WTC11 (cell line): ENCODE data around the gene IL12RB1. TPM values are rescaled to one million over a fixed set of nuclear protein-coding genes. Genes with fewer than 3 reads are reported as not detected.

Experiments used
- ATAC-seq: fragments of 200-7000 bp; cut with Tn5 transposase; 2 replicates; pipeline ENCODE4 v1.10.0; 2021; ENCODE audit warnings: mild to moderate bottlenecking, moderate library complexity
- CTCF ChIA-PET: fragments of 300-600 bp; sonication (Branson Sonifier 250); formaldehyde crosslinking; loops from one replicate; lab custom pipeline; 2021; ENCODE audit warnings: antibody characterized with exemption; lab: Charles Lee
- POLR2A ChIA-PET: fragments of 350-600 bp; sonication (Branson Sonifier 250); formaldehyde crosslinking; loops from one replicate; lab custom pipeline; 2021; ENCODE audit warnings: antibody characterized with exemption; lab: Charles Lee
- DNase-seq: peaks from one replicate; pipeline ENCODE4 v3.0.0; 2021; ENCODE audit warnings: low spot score
- H3K27ac Mint-ChIP-seq: 2 replicates; pipeline ENCODE4 v1.8.0; 2021; ENCODE audit warnings: mixed read lengths
- H3K27me3 Mint-ChIP-seq: 2 replicates; pipeline ENCODE4 v1.8.0; 2021; ENCODE audit warnings: low read depth, mild to moderate bottlenecking, moderate library complexity, mixed read lengths
- H3K36me3 Mint-ChIP-seq: 2 replicates; pipeline ENCODE4 v1.8.0; 2021; ENCODE audit warnings: mixed read lengths
- H3K4me1 Mint-ChIP-seq: 2 replicates; pipeline ENCODE4 v1.8.0; 2022; ENCODE audit warnings: mixed read lengths
- H3K4me3 Mint-ChIP-seq: 2 replicates; pipeline ENCODE4 v1.8.0; 2021; ENCODE audit warnings: mild to moderate bottlenecking, moderate library complexity, mixed read lengths
- H3K9me3 Mint-ChIP-seq: 2 replicates; pipeline ENCODE4 v1.8.0; 2021; ENCODE audit warnings: mixed read lengths
- CREB1 ChIP-seq: sonication (generic); formaldehyde crosslinking; IDR thresholded peaks from 2 replicates; pipeline ENCODE4 v1.8.0; 2023; ENCODE audit warnings: mild to moderate bottlenecking, missing genetic modification reagents
- ERG ChIP-seq: fragments of 250-450 bp; sonication (Bioruptor Pico); IDR thresholded peaks from 2 replicates; pipeline ENCODE4 v1.8.0; 2021; ENCODE audit warnings: mild to moderate bottlenecking
- FOXK1 ChIP-seq: sonication (generic); formaldehyde crosslinking; IDR thresholded peaks from 2 replicates; pipeline ENCODE4 v1.8.0; 2022; ENCODE audit warnings: mild to moderate bottlenecking, moderate library complexity, missing genetic modification reagents
- HMGA2 ChIP-seq: fragments of 250-450 bp; sonication (Bioruptor Pico); IDR thresholded peaks from 2 replicates; pipeline ENCODE4 v1.4.0; 2021; ENCODE audit warnings: mild to moderate bottlenecking, moderate library complexity
- IRF2 ChIP-seq: sonication (generic); formaldehyde crosslinking; IDR thresholded peaks from 2 replicates; pipeline ENCODE4 v1.8.0; 2022; ENCODE audit warnings: low read depth, missing genetic modification reagents, borderline replicate concordance
- JUN ChIP-seq: sonication (generic); formaldehyde crosslinking; IDR thresholded peaks from 2 replicates; pipeline ENCODE4 v1.8.0; 2023; ENCODE audit warnings: mild to moderate bottlenecking, missing genetic modification reagents
- KAT7 ChIP-seq: sonication (generic); formaldehyde crosslinking; IDR thresholded peaks from 2 replicates; pipeline ENCODE4 v1.8.1; 2023; ENCODE audit warnings: missing genetic modification reagents, mild to moderate bottlenecking, borderline replicate concordance
- NR1H2 ChIP-seq: sonication (generic); formaldehyde crosslinking; IDR thresholded peaks from 2 replicates; pipeline ENCODE4 v1.9.0; 2021; ENCODE audit warnings: mild to moderate bottlenecking, moderate library complexity, missing genetic modification reagents
- SMAD4 ChIP-seq: sonication (generic); formaldehyde crosslinking; IDR thresholded peaks from 2 replicates; pipeline ENCODE4 v1.8.0; 2022; ENCODE audit warnings: mild to moderate bottlenecking, missing genetic modification reagents
- ZBTB21 ChIP-seq: sonication (generic); formaldehyde crosslinking; IDR thresholded peaks from 2 replicates; pipeline ENCODE4 v1.8.1; 2023; ENCODE audit warnings: mild to moderate bottlenecking, missing genetic modification reagents, borderline replicate concordance
- ZBTB43 ChIP-seq: sonication (generic); formaldehyde crosslinking; IDR thresholded peaks from 2 replicates; pipeline ENCODE4 v1.8.1; 2023; ENCODE audit warnings: mild to moderate bottlenecking, missing genetic modification reagents
- total RNA-seq: library from RNA; stranded (reverse); gene quantifications from 3 replicates; pipeline ENCODE4 v1.2.3, GENCODE V29; 2021
- TF ChIP-seq, protein P1 (sequence below): sonication (generic); formaldehyde crosslinking; IDR thresholded peaks from 2 replicates; pipeline ENCODE4 v1.8.1; 2022; ENCODE audit warnings: low read depth, missing genetic modification reagents, borderline replicate concordance
- TF ChIP-seq, protein P2 (sequence below): sonication (generic); formaldehyde crosslinking; conservative IDR thresholded peaks from 2 replicates; pipeline ENCODE4 v1.8.1; 2022; ENCODE audit warnings: mild to moderate bottlenecking, missing genetic modification reagents
- TF ChIP-seq, protein P3 (sequence below): sonication (generic); formaldehyde crosslinking; IDR thresholded peaks from 2 replicates; pipeline ENCODE4 v1.8.1; 2023; ENCODE audit warnings: mild to moderate bottlenecking, missing genetic modification reagents, borderline replicate concordance
- TF ChIP-seq, protein P4 (sequence below): sonication (generic); formaldehyde crosslinking; IDR thresholded peaks from 2 replicates; pipeline ENCODE4 v1.8.0; 2023; ENCODE audit warnings: missing genetic modification reagents
- TF ChIP-seq, protein P5 (sequence below): sonication (generic); formaldehyde crosslinking; IDR thresholded peaks from 2 replicates; pipeline ENCODE4 v1.8.1; 2023; ENCODE audit warnings: mild to moderate bottlenecking, missing genetic modification reagents, moderate library complexity
- TF ChIP-seq, protein P6 (sequence below): sonication (generic); formaldehyde crosslinking; IDR thresholded peaks from 2 replicates; pipeline ENCODE4 v1.8.0; 2022; ENCODE audit warnings: mild to moderate bottlenecking, missing genetic modification reagents
- TF ChIP-seq, protein P7 (sequence below): fragments of 250-450 bp; sonication (Bioruptor Pico); IDR thresholded peaks from 2 replicates; pipeline ENCODE4 v1.9.0; 2021; ENCODE audit warnings: mild to moderate bottlenecking, borderline replicate concordance
- TF ChIP-seq, protein P8 (sequence below): sonication (generic); formaldehyde crosslinking; IDR thresholded peaks from 2 replicates; pipeline ENCODE4 v1.8.1; 2022; ENCODE audit warnings: missing genetic modification reagents, borderline replicate concordance

The IL12RB1 gene
- total RNA-seq, 1 experiment from 2014 or later: not detected

DNA sequence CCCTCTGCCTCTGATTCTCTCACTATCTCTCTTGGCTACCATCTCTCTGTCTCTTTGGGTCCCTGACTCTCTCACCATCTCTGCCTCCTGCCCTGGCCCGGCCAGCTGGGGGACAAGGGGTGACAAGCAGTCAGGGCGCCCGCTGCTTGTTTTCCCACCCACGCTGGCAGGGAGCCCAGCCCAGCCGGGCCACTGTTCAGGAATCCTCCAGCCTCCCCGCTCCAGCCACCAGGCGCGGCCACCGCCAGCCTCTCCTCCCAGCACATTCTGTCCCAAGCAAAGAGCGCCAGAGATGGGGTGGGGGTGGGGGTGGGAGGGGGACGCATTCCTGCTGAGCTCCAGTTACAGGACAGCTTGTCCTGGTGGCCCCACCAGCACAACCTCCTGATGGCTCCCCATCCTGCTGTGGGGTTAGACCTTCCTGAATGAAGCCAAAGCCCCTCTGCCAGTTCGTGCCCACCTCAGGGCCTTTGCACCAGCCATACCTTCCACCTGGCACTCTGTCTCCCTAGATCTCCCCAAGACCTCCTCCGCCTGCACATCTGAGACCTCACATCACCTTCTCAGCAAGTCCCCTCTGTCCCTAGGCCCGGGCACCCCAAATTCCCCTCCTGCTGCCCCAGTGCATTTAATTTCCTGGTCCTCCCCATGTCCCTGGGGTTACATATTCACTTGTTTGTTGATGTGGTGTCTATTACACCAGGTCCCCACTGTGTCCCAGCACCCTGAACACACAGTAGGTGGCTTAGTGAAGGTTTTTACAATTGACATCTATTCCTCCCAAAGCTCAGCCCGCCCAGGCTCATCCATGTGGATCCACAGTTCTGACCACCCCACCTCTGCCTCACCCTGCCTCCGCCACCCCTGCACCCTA, 66.3 kb downstream of the IL12RB1 start:
- ChIA-PET POLR2A (no interaction called here), CTCF (no interaction called here)
- no peak for TF ChIP-seq ZBTB21 (CRISPR knock-in tag)
- TF ChIP-seq, protein P1, sequence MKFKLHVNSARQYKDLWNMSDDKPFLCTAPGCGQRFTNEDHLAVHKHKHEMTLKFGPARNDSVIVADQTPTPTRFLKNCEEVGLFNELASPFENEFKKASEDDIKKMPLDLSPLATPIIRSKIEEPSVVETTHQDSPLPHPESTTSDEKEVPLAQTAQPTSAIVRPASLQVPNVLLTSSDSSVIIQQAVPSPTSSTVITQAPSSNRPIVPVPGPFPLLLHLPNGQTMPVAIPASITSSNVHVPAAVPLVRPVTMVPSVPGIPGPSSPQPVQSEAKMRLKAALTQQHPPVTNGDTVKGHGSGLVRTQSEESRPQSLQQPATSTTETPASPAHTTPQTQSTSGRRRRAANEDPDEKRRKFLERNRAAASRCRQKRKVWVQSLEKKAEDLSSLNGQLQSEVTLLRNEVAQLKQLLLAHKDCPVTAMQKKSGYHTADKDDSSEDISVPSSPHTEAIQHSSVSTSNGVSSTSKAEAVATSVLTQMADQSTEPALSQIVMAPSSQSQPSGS (CRISPR knock-in tag): no peak
- no peak for TF ChIP-seq NR1H2 (CRISPR knock-in tag)
- no peak for TF ChIP-seq CREB1
- no peak for TF ChIP-seq IRF2
- TF ChIP-seq, protein P2, sequence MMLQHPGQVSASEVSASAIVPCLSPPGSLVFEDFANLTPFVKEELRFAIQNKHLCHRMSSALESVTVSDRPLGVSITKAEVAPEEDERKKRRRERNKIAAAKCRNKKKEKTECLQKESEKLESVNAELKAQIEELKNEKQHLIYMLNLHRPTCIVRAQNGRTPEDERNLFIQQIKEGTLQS (CRISPR knock-in tag): no peak
- TF ChIP-seq, protein P3, sequence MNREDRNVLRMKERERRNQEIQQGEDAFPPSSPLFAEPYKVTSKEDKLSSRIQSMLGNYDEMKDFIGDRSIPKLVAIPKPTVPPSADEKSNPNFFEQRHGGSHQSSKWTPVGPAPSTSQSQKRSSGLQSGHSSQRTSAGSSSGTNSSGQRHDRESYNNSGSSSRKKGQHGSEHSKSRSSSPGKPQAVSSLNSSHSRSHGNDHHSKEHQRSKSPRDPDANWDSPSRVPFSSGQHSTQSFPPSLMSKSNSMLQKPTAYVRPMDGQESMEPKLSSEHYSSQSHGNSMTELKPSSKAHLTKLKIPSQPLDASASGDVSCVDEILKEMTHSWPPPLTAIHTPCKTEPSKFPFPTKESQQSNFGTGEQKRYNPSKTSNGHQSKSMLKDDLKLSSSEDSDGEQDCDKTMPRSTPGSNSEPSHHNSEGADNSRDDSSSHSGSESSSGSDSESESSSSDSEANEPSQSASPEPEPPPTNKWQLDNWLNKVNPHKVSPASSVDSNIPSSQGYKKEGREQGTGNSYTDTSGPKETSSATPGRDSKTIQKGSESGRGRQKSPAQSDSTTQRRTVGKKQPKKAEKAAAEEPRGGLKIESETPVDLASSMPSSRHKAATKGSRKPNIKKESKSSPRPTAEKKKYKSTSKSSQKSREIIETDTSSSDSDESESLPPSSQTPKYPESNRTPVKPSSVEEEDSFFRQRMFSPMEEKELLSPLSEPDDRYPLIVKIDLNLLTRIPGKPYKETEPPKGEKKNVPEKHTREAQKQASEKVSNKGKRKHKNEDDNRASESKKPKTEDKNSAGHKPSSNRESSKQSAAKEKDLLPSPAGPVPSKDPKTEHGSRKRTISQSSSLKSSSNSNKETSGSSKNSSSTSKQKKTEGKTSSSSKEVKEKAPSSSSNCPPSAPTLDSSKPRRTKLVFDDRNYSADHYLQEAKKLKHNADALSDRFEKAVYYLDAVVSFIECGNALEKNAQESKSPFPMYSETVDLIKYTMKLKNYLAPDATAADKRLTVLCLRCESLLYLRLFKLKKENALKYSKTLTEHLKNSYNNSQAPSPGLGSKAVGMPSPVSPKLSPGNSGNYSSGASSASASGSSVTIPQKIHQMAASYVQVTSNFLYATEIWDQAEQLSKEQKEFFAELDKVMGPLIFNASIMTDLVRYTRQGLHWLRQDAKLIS (CRISPR knock-in tag): no peak
- TF ChIP-seq KAT7 (CRISPR knock-in tag): no peak
- TF ChIP-seq SMAD4 (CRISPR knock-in tag): no peak
- TF ChIP-seq JUN (CRISPR knock-in tag): no peak
- TF ChIP-seq, protein P4, sequence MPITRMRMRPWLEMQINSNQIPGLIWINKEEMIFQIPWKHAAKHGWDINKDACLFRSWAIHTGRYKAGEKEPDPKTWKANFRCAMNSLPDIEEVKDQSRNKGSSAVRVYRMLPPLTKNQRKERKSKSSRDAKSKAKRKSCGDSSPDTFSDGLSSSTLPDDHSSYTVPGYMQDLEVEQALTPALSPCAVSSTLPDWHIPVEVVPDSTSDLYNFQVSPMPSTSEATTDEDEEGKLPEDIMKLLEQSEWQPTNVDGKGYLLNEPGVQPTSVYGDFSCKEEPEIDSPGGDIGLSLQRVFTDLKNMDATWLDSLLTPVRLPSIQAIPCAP (CRISPR knock-in tag): no peak
- TF ChIP-seq, protein P5, sequence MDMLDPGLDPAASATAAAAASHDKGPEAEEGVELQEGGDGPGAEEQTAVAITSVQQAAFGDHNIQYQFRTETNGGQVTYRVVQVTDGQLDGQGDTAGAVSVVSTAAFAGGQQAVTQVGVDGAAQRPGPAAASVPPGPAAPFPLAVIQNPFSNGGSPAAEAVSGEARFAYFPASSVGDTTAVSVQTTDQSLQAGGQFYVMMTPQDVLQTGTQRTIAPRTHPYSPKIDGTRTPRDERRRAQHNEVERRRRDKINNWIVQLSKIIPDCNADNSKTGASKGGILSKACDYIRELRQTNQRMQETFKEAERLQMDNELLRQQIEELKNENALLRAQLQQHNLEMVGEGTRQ (CRISPR knock-in tag): no peak
- TF ChIP-seq, protein P6, sequence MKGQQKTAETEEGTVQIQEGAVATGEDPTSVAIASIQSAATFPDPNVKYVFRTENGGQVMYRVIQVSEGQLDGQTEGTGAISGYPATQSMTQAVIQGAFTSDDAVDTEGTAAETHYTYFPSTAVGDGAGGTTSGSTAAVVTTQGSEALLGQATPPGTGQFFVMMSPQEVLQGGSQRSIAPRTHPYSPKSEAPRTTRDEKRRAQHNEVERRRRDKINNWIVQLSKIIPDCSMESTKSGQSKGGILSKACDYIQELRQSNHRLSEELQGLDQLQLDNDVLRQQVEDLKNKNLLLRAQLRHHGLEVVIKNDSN (CRISPR knock-in tag): no peak
- no peak for TF ChIP-seq HMGA2
- TF ChIP-seq, protein P7, sequence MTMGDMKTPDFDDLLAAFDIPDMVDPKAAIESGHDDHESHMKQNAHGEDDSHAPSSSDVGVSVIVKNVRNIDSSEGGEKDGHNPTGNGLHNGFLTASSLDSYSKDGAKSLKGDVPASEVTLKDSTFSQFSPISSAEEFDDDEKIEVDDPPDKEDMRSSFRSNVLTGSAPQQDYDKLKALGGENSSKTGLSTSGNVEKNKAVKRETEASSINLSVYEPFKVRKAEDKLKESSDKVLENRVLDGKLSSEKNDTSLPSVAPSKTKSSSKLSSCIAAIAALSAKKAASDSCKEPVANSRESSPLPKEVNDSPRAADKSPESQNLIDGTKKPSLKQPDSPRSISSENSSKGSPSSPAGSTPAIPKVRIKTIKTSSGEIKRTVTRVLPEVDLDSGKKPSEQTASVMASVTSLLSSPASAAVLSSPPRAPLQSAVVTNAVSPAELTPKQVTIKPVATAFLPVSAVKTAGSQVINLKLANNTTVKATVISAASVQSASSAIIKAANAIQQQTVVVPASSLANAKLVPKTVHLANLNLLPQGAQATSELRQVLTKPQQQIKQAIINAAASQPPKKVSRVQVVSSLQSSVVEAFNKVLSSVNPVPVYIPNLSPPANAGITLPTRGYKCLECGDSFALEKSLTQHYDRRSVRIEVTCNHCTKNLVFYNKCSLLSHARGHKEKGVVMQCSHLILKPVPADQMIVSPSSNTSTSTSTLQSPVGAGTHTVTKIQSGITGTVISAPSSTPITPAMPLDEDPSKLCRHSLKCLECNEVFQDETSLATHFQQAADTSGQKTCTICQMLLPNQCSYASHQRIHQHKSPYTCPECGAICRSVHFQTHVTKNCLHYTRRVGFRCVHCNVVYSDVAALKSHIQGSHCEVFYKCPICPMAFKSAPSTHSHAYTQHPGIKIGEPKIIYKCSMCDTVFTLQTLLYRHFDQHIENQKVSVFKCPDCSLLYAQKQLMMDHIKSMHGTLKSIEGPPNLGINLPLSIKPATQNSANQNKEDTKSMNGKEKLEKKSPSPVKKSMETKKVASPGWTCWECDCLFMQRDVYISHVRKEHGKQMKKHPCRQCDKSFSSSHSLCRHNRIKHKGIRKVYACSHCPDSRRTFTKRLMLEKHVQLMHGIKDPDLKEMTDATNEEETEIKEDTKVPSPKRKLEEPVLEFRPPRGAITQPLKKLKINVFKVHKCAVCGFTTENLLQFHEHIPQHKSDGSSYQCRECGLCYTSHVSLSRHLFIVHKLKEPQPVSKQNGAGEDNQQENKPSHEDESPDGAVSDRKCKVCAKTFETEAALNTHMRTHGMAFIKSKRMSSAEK (CRISPR knock-in tag): no peak
- TF ChIP-seq FOXK1 (CRISPR knock-in tag): no peak
- no peak for TF ChIP-seq ZBTB43 (CRISPR knock-in tag)
- TF ChIP-seq ERG: no peak
- TF ChIP-seq, protein P8, sequence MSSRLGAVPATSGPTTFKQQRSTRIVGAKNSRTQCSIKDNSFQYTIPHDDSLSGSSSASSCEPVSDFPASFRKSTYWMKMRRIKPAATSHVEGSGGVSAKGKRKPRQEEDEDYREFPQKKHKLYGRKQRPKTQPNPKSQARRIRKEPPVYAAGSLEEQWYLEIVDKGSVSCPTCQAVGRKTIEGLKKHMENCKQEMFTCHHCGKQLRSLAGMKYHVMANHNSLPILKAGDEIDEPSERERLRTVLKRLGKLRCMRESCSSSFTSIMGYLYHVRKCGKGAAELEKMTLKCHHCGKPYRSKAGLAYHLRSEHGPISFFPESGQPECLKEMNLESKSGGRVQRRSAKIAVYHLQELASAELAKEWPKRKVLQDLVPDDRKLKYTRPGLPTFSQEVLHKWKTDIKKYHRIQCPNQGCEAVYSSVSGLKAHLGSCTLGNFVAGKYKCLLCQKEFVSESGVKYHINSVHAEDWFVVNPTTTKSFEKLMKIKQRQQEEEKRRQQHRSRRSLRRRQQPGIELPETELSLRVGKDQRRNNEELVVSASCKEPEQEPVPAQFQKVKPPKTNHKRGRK (CRISPR knock-in tag): no peak
- Mint-ChIP-seq H3K4me3 (no peak overlapping the region), H3K36me3 (no peaks in the 10 kb centered on the region), H3K27ac (no peak overlapping the region), H3K27me3 (no peaks in the 10 kb centered on the region; the same call in 1 of the 2 replicates), H3K9me3 (0 out of 2 replicates have a peak, but pooled peaks cover 4% of the 10 kb centered on the region), H3K4me1 (peaks cover 13% of the 10 kb centered on the region)
- ATAC-seq (no peak), DNase-seq (no peak)
